Measurements from ENCODE around the gene UBE2L6.

Gene UBE2L6

GRCh38 chr11:57567515-57568329, at the start of gene UBE2L6:
Gene UBE2L6 (minus strand): TSS chr11:57567672. CDS start chr11:57567611, 61 bp downstream.
- peak; percentile 82 for DNase-seq

- DNase-seq = no peak
Measured at GRCh38 chr11:57616595-57616994, 49.1 kb upstream of the UBE2L6 start.

- no peak for DNase-seq
Measured at GRCh38 chr11:57615308-57615707, 47.8 kb upstream of the UBE2L6 start.

- no peak for DNase-seq
Measured at GRCh38 chr11:57614234-57614772, 46.8 kb upstream of the UBE2L6 start.

- DNase-seq = no peak
Measured at GRCh38 chr11:57610170-57610569, 42.7 kb upstream of the UBE2L6 start.

- DNase-seq = no peak
Measured at GRCh38 chr11:57605028-57605420, 37.6 kb upstream of the UBE2L6 start.

GRCh38 chr11:57604296-57605027, 37.0 kb upstream of the UBE2L6 start:
- DNase-seq = no peak

- no peak for DNase-seq
Measured at GRCh38 chr11:57601297-57601696, 33.8 kb upstream of the UBE2L6 start.

- DNase-seq = no peak
Measured at GRCh38 chr11:57599381-57599780, 31.9 kb upstream of the UBE2L6 start.

GRCh38 chr11:57598831-57599155, 31.3 kb upstream of the UBE2L6 start:
- no peak for DNase-seq

- DNase-seq = peak; percentile 29
Measured at GRCh38 chr11:57597916-57598830, 30.7 kb upstream of the UBE2L6 start.

GRCh38 chr11:57597461-57597915, 30.0 kb upstream of the UBE2L6 start, which contains the start of gene SERPING1:
Gene SERPING1 (plus strand): TSS chr11:57597685. CDS start chr11:57598271, 586 bp downstream.
- no peak for DNase-seq

- DNase-seq = no peak
Measured at GRCh38 chr11:57596266-57596885, 28.9 kb upstream of the UBE2L6 start.

GRCh38 chr11:57588046-57588710, 20.7 kb upstream of the UBE2L6 start:
- DNase-seq = no peak

- DNase-seq = no peak
Measured at GRCh38 chr11:57586711-57587245, 19.3 kb upstream of the UBE2L6 start.

- DNase-seq = no peak
Measured at GRCh38 chr11:57585301-57585700, 17.8 kb upstream of the UBE2L6 start.

GRCh38 chr11:57584341-57584740, 16.9 kb upstream of the UBE2L6 start:
- no peak for DNase-seq

GRCh38 chr11:57574061-57574460, 6.6 kb upstream of the UBE2L6 start:
- DNase-seq = no peak

- no peak for DNase-seq
Measured at GRCh38 chr11:57571606-57572005, 4.1 kb upstream of the UBE2L6 start.

- no peak for DNase-seq
Measured at GRCh38 chr11:57568330-57568766, 876 bp upstream of the UBE2L6 start.

GRCh38 chr11:57566905-57567514, 462 bp downstream of the UBE2L6 start:
- peak; percentile 35 for DNase-seq

Measured in CD4-positive, alpha-beta T cell treated with Interferon gamma for 1 hour (primary cell).